Thoracic aorta (tissue), 2 donors: ENCODE data around the gene ZNHIT6. TPM values are rescaled to one million over a fixed set of nuclear protein-coding genes. Genes with fewer than 3 reads are reported as not detected.

Experiments used
- ATAC-seq: fragments of 150-250 bp; one replicate; pipeline ENCODE4 v1.8.0; 2017; ENCODE audit warnings: low read depth; ENCODE audit not compliant: insufficient number of reproducible peaks, low FRiP score
- DNase-seq: peaks from one replicate; pipeline ENCODE4 v3.0.0-alpha.2; 2020; ENCODE audit warnings: low spot score
- H3K27ac ChIP-seq, 2 donors: fragments of 200-600 bp; sonication (generic); 1 replicate in 1 of 2; 2 replicates in 1 of 2; pipeline ENCODE4 v1.5.1; 2016; ENCODE audit warnings: mild to moderate bottlenecking in 2 of 2, moderate library complexity in 2 of 2
- H3K27me3 ChIP-seq: fragments of 200-600 bp; sonication (generic); replicated peaks from 2 replicates; pipeline ENCODE4 v1.6.0; 2016; ENCODE audit warnings: mild to moderate bottlenecking; ENCODE audit not compliant: insufficient read depth
- H3K36me3 ChIP-seq: fragments of 200-600 bp; sonication (generic); one replicate; pipeline ENCODE4 v1.5.1; 2016
- H3K4me1 ChIP-seq, 2 donors: fragments of 200-600 bp; sonication (generic); 1 replicate in 1 of 2; 2 replicates in 1 of 2; pipeline versions ENCODE4 v1.5.1 to v1.6.0; 2016; ENCODE audit warnings: low read depth in 2 of 2, mild to moderate bottlenecking in 1 of 2; ENCODE audit not compliant: control insufficient read depth in 1 of 2
- H3K4me3 ChIP-seq: fragments of 200-600 bp; sonication (generic); 2 replicates; pipeline ENCODE4 v1.5.1; 2016; ENCODE audit warnings: mild to moderate bottlenecking
- H3K9me3 ChIP-seq: fragments of 200-600 bp; sonication (generic); 2 replicates; pipeline ENCODE4 v1.5.1; 2016
- CTCF ChIP-seq: fragments of 200-600 bp; sonication (generic); IDR thresholded peaks from one replicate; pipeline ENCODE4 v1.5.1; 2019; ENCODE audit warnings: antibody characterized with exemption
- total RNA-seq, 2 donors: library from RNA; depleted of rRNA; stranded (reverse); fragments of >200 nt; gene quantifications; one replicate each; pipeline versions ENCODE4 v1.1.0 to v1.2.3, GENCODE V29; 2016

The ZNHIT6 gene
- total RNA-seq, 2 donors from 2014 or later, result 14.5 to 19.1 TPM

GRCh38 chr1:85607921-85608265 is 100.3 kb downstream of the ZNHIT6 start:
- H3K36me3 ChIP-seq, result no peaks in the 10 kb centered on the region

GRCh38 chr1:85607126-85607920 is 100.9 kb downstream of the ZNHIT6 start:
- no peak for TF ChIP-seq CTCF
- Histone ChIP-seq H3K27ac (no peak overlapping the region), H3K36me3 (no peaks in the 10 kb centered on the region), H3K27me3 (no peaks in the 10 kb centered on the region), H3K4me1 (peaks cover 11 to 17% of the 10 kb centered on the region in 2 donors), H3K4me3 (no peak overlapping the region), H3K9me3 (no peaks in the 10 kb centered on the region)
- DNase-seq (no peak), ATAC-seq (no peak)

More at GRCh38 chr1:85607921-85608265, 100.3 kb downstream of the ZNHIT6 start:
- Histone ChIP-seq H3K4me3 (no peak overlapping the region), H3K27me3 (no peaks in the 10 kb centered on the region), H3K9me3 (no peaks in the 10 kb centered on the region), H3K27ac (no peak overlapping the region), H3K4me1 (peaks cover 17 to 23% of the 10 kb centered on the region in 2 donors)
- no peak for ATAC-seq
- no peak for DNase-seq
- TF ChIP-seq CTCF, result no peak

- ATAC-seq, result no peak
- H3K4me3 ChIP-seq, result no peak overlapping the region
- H3K36me3 ChIP-seq, result no peaks in the 10 kb centered on the region
- H3K27ac ChIP-seq, result no peak overlapping the region
- no peaks in the 10 kb centered on the region for H3K27me3 ChIP-seq
- TF ChIP-seq CTCF, result no peak
- H3K9me3 ChIP-seq, result no peaks in the 10 kb centered on the region
- no peak for DNase-seq
- H3K4me1 ChIP-seq, result peaks cover 4 to 8% of the 10 kb centered on the region in 2 donors
Observed at GRCh38 chr1:85606414-85606800, 101.8 kb downstream of the ZNHIT6 start.

- H3K27me3 ChIP-seq, result no peaks in the 10 kb centered on the region
- ATAC-seq (no peak), DNase-seq (no peak)
- H3K9me3 ChIP-seq, result no peaks in the 10 kb centered on the region
- no peaks in the 10 kb centered on the region for H3K36me3 ChIP-seq
- TF ChIP-seq CTCF, result no peak
- peaks cover 0 to 4% of the 10 kb centered on the region in 2 donors for H3K4me1 ChIP-seq
- H3K4me3 ChIP-seq, result no peak overlapping the region
- H3K27ac ChIP-seq, result no peak overlapping the region
Observed at GRCh38 chr1:85605484-85606413, 102.5 kb downstream of the ZNHIT6 start.
